ENCODE measurements around the gene CCNYL1.
"Not testable (repeated sequence)": the region's sequence is repeated elsewhere in the genome, so short reads cannot be mapped to it uniquely, and the experiment has no call there.

CCNYL1 gene

DNA sequence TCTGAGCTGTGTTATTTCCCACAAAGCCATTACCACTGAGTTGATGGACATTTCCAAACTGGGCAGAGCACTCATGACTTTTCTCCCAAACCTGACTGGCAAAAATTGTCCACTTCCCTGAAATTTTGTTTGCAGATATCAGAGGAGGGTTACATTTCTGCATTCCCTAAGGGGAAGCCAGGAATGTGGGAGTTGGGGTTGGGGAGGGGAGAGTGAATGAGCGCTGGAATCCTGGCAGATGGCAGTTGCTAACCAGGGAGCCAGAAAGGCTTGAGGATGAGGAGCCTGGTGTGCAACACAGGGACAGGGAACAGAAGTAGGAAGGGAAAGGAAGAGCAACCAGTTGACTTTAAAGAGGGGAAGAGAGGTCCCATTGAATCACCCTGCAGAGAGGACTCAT, 14.0 kb upstream of the CCNYL1 start:
- DNase-seq (ENCODE audit: low read depth in 3 of 3): no peak

DNA sequence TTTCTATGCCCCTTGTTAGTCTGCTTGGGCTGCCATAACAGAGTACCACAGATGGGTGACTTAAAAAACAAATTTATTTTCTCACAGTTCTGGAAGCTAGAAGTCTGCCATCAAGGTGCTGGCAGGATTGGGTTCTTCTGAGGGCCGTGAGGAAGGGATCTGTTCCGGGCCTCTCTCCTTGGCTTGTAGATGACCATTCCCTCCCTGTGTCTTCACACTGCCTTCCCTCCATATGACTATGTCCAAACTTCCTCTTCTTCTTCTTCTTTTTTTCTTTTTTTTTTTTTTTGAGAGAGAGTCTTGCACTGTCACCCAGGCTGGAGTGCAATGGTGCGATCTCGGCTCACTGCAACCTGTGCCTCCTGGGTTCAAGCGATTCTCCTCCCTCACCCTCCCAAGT, 13.1 kb upstream of the CCNYL1 start:
- no peak for DNase-seq (ENCODE audit: low read depth in 3 of 3)

GRCh38 chr2:207704078-207704477, 7.4 kb upstream of the CCNYL1 start:
- no peak for DNase-seq (ENCODE audit: low read depth in 3 of 3)

- no peak for DNase-seq (ENCODE audit: low read depth in 3 of 3)
These were observed 6.8 kb upstream of the CCNYL1 start for GRCh38 chr2:207704671-207705070.

DNA sequence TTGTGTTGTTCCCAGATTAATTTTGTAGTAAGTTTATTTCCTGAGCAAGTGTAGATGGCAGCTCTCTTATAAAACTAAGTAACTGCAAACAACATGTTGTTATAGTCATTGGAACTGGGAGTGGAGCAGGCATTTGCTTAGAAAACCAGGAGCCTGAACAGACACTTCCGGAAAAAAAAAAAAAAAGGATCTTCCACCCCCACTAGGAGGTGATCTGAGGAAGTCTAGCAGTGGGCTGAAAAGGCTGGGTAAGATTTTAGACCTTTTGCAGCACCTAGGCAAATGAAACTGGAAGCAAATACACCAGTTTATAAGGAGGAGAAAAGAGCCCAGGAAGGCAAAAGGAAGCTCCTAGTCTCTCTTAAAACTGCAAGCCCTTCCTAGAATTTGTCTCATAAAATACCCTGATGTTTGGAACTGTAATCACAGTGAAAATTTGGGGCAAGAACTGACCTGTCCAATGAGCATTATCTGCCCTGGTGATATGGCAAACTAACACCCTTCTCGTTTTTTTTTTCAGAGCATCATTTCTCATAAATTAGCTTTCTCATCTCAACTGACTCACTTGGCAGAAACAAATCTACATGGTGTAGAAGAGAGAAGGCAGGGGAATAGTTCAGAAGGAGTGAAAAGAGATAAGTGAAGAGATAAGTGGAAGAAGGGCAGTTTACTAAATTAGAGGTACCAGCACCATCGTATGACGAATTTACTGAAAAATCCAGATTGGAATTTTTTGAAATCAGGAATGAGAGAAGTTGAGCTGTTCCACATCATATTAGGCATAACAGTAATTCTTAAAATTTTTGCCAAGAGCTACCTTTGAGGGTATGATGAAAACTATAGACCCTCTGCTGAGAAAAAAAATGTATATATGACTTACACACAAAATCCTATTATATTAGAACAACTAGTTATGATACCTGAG, 4.2 kb upstream of the CCNYL1 start:
- no peak for DNase-seq (ENCODE audit: low read depth in 3 of 3)

GRCh38 chr2:207711750-207712530, 500 bp downstream of the CCNYL1 start:
- peak in 1 of 3 experiments; percentile 52 for DNase-seq (ENCODE audit: low read depth in 3 of 3)

DNA sequence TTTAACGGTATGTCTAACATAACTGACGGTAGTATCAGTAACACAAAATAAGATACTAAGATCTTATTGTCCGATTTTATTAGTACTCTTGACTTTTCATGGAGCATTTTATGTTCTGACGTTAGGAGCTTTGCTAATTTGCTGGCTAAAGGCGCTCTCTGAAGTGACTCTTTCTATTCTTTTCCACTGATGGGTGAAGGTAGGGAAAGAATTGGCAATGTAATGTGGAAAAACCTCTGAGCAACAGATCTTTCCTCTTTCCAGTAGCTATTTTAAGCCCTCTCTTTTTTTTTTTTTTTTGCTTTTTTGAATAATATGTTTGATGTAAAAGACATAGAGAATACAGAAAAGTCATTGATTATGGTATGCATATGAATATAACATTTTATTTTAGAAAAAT, 4.6 kb downstream of the CCNYL1 start:
- DNase-seq (ENCODE audit: low read depth in 3 of 3): no peak

DNA sequence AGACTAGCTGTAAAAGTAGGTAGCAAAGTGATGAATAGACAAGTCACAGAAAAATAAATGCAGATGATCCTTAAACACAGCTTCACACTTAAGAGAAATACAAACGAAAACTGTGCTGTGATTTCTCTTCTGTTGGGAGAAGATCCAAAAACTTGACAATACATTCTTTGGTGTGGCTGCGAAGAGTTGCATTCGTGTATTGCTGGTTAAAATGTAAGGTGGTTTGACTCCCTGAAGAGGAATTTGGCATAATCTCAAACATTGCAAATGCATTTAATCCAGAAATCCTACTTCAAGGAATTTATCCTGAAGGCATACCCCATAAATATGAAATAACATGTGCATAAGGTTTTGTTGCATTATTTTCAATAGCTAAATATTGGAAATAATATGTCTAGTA, 7.1 kb downstream of the CCNYL1 start:
- DNase-seq (ENCODE audit: low read depth in 3 of 3): no peak

DNA sequence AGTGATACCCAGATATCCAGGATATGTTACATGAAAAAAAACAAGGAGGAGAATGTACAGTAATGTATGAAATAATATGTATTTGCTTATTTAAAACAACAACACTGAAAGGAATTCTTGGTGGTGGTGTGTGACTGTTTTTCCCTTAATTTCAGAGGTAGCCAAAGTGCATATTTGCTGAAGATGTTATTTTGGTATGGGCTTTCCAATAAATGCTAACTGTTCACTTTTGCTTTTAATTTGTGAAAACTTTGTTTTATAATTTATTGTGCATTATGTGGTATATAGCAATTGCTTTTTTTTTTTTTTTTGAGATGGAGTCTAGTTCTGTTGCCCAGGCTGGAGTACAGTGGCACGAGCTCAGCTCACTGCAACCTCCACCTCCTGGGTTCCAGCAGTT, 7.6 kb downstream of the CCNYL1 start:
- no peak for DNase-seq (ENCODE audit: low read depth in 3 of 3)

GRCh38 chr2:207719655-207720054, 8.2 kb downstream of the CCNYL1 start:
- not testable (repeated sequence) for DNase-seq (ENCODE audit: low read depth in 3 of 3)

- DNase-seq (ENCODE audit: low read depth in 3 of 3): no peak
These were observed 9.2 kb downstream of the CCNYL1 start for GRCh38 chr2:207720517-207721187.

DNA sequence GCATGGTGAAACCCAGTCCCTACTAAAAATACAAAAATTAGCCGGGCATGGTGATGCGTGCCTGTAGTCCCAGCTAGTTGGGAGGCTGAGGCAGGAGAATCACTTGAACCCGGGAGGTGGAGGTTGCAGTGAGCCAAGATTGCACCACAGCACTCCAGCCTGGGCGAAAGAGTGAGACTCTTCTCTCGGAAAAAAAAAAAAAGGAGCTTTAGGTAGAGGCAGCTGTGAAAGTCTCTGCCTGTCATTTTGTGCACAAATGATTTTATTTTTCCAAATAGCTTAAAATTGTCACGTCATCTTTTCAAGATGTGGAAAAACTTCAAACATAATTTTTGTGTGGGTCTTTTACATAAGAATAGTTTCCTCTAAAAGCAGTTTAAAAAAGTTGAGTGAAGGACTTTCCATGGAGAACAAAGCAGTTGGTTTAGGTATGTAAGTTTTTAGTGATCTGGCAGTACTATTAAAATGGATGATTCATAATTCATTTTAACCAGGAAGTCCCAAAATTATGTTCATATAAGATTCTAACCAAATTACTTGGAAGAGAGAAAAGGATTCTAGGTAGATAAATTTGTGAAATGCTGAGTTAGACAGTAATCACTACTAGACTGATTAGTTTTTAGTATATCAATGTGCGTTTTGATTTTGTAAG, 11.5 kb downstream of the CCNYL1 start:
- no peak for DNase-seq (ENCODE audit: low read depth in 3 of 3)

- not testable (repeated sequence) for DNase-seq (ENCODE audit: low read depth in 3 of 3)
These were observed 12.0 kb downstream of the CCNYL1 start for GRCh38 chr2:207723425-207723787.

GRCh38 chr2:207724113-207724512, 12.7 kb downstream of the CCNYL1 start:
- DNase-seq (ENCODE audit: low read depth in 3 of 3): no peak

GRCh38 chr2:207725873-207726578, 14.6 kb downstream of the CCNYL1 start:
- no peak for DNase-seq (ENCODE audit: low read depth in 3 of 3)

DNA sequence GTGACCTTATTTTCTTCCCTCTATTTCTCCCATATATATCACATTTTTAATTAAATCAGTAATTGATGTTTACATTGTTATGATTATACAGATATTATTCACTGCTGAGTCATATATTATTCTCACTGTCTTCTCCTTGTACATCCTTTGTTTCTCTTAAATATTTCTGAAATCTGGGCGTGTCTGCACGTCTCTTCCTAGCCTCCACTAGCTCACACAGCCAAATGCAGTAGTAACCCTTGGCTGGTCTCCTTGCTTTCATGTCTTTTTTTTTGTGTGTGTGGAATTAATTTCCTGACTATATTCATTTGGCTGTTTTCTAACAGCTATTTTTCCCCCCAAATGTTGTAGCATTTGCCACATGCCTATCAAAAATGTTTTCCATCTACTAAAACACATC, 15.8 kb downstream of the CCNYL1 start:
- DNase-seq (ENCODE audit: low read depth in 3 of 3): no peak

- no peak for DNase-seq (ENCODE audit: low read depth in 3 of 3)
These were observed 18.1 kb downstream of the CCNYL1 start for GRCh38 chr2:207729465-207729998.

- DNase-seq (ENCODE audit: low read depth in 3 of 3): no peak
These were observed 19.7 kb downstream of the CCNYL1 start for GRCh38 chr2:207731138-207731537.

DNA sequence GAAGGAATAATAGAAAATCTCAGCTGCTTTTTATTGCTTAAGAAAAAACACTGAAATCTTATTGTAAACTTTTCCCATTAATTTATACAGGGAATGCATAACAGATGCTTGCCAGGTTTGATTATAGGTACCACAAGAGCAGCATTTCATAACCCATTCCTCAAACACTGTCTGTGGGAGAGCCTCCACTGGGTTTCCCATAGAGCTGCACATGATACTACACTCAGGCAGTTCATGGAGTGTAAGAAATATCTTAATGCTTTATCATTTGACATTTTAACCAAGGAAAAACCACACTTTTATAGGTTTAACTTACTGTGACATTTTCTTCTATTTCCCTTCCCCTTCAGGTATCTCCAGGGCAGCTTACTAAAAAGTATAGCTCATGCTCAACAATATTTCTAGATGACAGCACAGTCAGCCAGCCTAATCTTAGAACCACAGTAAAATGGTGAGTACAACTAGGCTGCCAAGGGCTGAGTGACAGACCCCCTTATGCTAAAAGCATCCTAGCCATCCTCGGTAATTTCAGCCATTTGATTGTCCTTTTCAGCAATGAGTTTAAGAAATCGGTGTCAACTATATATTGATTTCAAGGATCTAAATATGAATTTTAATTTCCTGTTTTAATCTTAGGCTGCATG, 22.3 kb downstream of the CCNYL1 start:
- DNase-seq (ENCODE audit: low read depth in 3 of 3): no peak

GRCh38 chr2:207734264-207734635, 22.8 kb downstream of the CCNYL1 start:
- DNase-seq (ENCODE audit: low read depth in 3 of 3): no peak
